ENCODE measurements around the gene ADAR.

The ADAR gene

DNA sequence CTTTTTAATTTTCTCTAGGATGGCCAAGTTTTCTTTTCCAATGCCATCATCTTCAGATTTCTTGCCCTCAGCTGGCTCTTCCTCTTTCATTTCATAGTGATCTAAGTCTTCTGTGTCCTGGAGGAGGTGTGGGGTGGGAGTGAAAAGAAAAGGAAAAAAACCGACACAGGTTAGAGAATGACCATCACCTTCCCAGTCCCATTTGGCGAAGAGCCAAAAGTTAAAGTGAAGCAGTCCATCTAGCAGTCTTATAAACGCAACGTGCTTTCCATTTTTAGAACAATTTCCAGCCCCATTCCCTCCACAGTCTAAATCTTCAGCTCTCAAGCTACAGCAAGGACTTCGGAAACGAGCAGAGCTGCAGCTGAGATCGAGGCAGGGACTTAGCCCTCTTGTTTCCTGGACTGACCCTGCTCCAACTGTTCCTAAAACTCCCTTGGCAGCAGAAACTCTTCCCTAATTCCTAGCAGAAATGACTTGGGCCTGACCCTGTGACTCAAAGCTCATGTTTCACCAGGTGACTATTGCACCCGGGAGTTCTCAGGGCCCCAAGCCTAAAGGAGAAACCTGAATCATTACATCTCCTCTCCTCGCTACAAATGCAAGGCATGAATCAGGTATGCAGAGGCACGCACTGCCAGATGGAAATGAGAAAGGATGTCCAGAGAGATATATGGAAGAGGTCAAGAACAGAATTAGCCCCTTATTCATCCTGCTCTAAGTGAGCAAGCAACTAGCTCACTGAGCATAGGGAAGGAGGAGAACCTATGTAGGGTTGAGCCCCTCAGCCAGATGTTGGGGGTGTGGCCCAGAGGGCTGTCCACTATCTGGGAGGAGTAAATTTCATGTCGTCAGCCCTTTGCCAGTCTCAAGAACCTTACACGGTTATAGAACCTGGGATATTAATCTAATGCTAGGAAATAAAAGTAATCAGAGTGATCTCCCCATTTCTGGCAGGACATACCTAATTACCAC is 54.6 kb downstream of the ADAR start:
- DNase-seq: no peak

GRCh38 chr1:154552036-154552435 is 56.0 kb downstream of the ADAR start:
- no peak for DNase-seq

DNA sequence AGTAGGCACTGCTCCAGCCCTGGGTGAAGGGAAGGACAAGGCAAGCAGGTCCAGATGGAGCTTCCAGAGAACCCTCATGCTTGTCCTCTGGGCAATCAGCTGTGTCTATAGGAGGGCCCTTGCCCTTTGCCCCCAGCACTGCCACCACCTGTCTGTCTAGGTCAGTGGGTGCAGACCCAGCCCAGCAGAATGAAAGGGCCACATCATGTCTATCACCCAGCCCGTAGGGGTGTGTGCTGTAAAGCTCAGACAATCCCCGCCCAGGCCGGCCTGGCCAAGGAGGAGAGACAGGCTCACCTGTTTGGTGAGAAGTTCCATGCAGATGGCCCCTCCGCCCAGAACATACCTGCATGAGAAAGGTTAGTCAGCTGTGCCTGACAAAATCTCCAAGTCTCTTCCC is 56.5 kb downstream of the ADAR start:
- no peak for DNase-seq

DNA sequence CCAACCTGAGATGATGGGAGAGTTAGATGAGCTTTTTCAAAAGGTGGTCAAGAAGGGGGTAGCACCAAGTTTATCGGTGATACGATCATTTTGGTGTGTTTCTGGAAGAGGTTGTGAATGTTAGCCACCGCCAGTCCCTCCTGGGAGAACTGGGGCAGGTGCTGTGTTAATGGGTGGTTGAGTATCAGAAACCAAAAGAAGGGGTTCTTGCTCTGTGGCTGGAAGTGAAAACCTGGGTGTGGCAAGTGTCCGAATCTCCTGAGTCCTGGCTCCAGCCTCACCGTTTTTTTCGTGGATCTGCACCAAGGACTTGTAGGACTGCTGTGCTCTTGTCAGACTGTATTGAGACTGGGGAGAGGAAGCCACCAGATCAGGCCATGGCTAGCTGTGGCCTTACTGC is 57.3 kb downstream of the ADAR start:
- no peak for DNase-seq

GRCh38 chr1:154550070-154550469 is 57.9 kb downstream of the ADAR start:
- DNase-seq: no peak

DNA sequence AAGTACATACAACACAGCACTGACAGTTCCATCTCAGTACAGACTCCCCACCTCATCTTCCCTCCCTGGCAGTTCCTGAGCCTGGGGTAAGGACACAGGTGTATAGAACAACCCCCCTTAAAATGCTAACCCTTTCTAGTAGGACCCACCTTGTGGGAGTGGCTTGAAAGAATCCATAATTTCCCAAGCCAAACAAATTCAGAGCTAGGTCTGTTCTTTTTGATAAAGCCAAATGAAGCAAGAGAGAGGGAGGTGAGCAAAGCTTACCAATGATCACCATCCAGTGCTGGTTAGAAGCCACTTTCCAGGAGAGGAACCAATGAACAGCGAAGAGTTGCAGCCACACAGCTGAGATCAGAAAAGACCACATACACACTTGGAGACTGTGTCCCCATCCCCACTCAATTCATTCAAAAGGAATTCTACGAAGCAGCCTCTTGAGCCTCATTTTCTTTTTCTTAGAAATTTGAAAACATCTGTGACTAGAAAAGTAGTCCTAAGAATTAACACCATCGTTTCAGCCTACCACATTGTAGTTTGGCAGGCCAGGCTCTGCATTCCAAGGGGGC is 58.7 kb downstream of the ADAR start:
- no peak for DNase-seq

- no peak for DNase-seq
These were observed 60.0 kb downstream of the ADAR start for GRCh38 chr1:154548028-154548427.

DNA sequence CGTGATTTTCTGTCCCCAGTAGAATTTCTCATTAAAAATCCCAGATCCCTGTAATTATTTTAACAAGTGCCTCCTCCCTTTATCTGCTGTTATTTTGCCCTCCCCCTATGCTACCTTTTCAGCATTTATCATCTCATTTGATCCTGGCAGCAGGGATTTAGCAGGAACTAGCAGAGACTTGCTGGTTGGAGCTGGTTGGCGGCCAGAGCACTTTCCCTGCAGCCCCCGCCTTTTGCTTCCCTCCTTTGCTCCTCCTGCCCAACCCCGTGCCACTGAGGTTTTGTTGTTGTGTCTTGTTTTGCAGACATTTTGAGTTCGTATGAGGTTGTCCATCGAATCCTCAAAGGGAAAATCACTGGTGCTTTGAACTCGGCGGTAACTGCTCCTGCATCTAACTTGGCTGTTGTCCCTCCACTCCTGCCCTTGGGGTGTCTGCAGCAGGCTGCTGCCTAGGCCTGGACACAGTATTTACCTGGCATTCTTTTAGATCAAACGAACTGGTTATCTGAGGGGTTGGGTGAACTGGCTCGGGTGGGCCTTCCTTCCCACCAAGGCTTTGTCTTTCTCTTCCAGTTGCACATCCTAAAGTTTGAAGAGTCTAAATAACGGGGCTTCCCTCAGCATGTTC is 60.8 kb downstream of the ADAR start:
- DNase-seq: no peak

- DNase-seq: peak; percentile 48
These were observed 61.5 kb downstream of the ADAR start for GRCh38 chr1:154546264-154547063.

DNA sequence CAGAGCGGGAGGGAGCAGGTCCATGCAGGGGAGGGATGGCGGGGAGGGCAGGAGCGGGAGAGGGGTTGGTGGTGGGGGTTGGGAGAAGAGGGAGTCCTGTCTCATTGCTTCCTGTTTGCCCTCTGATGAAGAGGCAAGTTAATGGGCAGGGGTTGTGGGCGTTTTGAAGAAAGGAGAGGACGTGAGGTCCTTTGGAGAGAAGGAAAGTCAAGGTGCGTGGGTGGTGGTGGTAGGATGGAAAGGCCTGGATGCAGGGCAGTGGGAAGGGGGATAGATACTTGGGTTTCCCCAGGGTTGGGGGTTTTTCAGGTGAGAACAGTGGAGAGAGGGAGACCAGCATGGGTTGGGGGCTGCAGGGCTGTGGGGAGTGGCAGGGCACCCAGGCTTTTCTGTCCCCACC is 66.8 kb downstream of the ADAR start:
- no peak for DNase-seq

- no peak for DNase-seq
These were observed 68.2 kb downstream of the ADAR start for GRCh38 chr1:154539486-154540483.

- DNase-seq: no peak
These were observed 71.4 kb downstream of the ADAR start for GRCh38 chr1:154536570-154536969.

DNA sequence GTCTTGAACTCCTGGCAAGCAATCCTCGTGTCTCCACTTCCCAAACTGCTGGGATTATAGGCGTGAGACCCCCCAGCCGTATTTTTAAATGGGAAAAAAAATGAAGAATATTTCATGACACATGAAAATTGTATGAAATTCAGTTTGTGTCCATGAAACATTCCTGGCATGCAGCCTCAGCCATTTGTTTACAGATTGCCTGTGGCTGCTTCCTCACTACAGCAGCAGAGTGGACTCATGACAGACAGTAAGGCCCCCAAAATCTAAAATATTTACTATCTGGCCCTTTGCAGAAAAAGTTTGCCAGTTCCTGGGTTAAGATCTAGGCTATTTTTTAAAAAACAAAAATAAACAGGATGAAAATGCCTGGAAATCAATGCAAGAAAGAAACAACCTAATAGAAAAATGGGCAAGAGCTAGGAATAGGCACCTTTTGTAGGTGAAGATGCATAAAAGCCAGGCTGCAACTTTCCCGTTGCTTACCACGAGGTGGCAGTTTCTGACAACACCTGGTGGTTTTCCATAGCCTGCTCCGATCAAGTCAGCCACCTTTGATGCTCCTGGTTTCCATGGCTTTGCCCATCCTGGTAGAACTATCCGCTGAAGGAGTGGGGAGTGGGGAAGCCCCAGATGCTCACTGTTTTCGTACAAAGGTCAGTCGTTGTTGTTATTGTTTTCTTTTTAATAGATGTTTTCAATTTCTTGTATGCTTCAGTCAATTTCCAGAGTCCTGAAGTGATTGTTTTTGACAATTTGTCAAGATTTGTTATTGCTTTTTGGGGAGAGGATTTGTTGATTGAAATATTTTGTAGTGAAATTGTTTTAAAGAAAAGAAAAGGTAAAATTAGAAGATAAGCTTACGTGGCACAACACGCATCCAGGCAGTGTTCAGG is 73.8 kb downstream of the ADAR start:
- DNase-seq: no peak
